GM12865 (cell line): ENCODE data around the gene ACTR1B.
"Not testable (repeated sequence)": the region's sequence is repeated elsewhere in the genome, so short reads cannot be mapped to it uniquely, and the experiment has no call there.

Source experiments
- DNase-seq: peaks from one replicate; pipeline ENCODE4 v3.0.0; 2010; ENCODE audit warnings: low read depth
- H3K4me3 ChIP-seq: 2 replicates; pipeline ENCODE4 v1.5.1; 2011; ENCODE audit warnings: mild to moderate bottlenecking, low read depth, low read length, control low read depth
- TF ChIP-seq, protein P1 (sequence below): IDR thresholded peaks from 2 replicates; pipeline ENCODE4 v1.5.1; 2011; ENCODE audit warnings: low read length, control low read depth, low read depth, inconsistent platforms; ENCODE audit not compliant: insufficient read depth; ENCODE audit errors: missing control alignments

ACTR1B gene

DNA sequence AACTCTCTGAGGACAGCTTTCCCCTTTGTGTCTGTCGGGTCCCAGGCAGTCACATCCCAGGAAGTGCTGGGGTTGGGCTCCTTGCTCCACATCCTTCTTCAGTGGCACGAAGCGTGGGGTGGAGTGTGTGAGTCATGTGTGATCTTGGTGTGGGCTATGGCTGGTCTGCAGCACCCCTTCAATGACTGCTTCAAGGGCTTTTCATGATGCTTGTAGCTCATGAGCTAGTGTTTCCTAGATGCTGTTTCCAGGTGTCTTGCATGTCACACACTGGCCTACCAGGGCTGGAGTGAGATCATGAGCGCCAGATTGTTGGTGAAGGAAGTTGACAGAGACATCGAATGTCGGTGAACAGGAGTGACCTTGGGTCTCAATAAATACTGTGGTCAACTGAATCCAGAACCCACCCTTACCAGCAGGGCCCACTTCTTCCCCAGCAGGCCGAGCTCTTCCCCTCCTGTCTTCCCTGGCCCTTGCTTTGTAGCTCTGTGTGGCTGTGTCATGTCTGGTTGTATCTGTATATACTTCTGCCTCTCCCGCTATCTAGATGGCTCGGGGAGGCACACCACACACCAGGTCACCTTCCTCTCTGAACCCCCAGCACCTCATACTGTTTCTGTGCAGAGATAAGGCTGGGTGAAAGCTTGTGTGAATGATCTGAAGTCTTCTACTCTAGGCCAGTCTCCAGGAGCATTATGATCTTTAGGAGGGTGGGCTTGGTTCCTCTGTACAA, 9.5 kb upstream of the ACTR1B start:
- no peak overlapping the region for H3K4me3 ChIP-seq
- TF ChIP-seq, protein P1, sequence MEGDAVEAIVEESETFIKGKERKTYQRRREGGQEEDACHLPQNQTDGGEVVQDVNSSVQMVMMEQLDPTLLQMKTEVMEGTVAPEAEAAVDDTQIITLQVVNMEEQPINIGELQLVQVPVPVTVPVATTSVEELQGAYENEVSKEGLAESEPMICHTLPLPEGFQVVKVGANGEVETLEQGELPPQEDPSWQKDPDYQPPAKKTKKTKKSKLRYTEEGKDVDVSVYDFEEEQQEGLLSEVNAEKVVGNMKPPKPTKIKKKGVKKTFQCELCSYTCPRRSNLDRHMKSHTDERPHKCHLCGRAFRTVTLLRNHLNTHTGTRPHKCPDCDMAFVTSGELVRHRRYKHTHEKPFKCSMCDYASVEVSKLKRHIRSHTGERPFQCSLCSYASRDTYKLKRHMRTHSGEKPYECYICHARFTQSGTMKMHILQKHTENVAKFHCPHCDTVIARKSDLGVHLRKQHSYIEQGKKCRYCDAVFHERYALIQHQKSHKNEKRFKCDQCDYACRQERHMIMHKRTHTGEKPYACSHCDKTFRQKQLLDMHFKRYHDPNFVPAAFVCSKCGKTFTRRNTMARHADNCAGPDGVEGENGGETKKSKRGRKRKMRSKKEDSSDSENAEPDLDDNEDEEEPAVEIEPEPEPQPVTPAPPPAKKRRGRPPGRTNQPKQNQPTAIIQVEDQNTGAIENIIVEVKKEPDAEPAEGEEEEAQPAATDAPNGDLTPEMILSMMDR: no peak

DNA sequence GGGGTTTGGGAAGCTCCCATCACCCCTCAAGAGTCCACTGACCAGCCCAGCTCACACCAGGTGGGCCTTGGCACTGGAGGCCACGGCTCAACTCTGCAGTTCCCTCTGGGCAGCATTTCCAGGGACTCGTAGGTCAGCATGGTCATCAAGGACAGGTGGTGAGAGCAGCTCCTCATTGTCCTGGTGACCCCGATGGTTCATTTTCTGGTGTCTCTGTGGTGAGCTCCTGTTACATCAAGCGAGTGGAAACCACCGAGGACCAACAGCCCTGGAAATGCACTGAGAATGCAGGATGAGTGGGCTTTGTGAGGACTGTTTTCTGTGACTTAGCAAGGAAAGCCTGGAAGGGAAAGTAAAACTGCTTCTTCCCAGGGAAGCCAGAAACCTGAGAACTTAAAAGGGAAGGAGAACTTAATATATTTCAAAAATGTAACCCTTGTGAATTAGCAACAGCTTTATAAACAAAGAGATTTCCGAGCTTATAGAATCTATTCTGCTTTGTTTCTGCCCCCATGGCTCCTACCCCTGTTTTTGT, 8.8 kb upstream of the ACTR1B start:
- H3K4me3 ChIP-seq, DNase-seq: not testable (repeated sequence)

More for the DNA sequence above, 9.5 kb upstream of the ACTR1B start:
- DNase-seq: no peak

DNA sequence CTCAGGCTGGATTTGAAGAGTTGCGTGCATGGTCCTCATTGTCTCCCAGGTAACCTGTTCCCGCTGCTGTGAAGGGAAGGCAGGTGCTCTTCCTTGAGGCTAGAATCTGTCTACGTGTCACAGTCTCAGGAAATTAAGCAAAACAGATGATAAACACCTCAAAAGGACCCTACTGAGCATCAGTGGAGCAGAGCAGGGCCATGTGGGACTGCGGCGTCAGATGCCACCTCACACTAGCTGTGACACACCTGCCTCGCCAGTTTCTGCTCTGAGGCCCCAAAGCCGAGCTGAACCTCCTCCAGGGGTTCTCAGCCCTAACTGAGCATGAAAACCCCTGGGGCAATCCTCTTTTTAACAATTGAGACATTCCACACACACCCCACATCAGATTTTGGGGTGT, 7.7 kb upstream of the ACTR1B start:
- TF ChIP-seq, protein P1: no peak
- no peak overlapping the region for H3K4me3 ChIP-seq
- no peak for DNase-seq

DNA sequence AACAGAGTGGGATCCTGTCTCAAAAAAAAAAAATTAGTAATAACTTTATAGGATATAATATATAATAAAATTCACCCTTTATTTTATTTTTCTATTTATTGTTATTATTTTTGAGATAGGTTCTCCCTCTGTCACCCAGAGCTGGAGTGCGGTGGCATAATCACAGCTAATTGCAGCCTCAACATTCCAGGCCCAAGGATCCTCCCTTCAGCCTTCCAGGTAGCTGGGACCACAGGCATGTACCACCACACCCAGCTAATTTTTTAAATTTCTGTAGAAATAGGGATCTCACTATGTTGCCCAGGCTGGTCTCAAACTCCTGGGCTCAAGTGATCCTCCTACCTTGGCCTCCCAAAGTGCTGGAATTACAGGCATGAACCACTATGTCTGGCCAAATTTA, 6.6 kb upstream of the ACTR1B start:
- DNase-seq: no peak
- H3K4me3 ChIP-seq: no peak overlapping the region
- TF ChIP-seq, protein P1: no peak

DNA sequence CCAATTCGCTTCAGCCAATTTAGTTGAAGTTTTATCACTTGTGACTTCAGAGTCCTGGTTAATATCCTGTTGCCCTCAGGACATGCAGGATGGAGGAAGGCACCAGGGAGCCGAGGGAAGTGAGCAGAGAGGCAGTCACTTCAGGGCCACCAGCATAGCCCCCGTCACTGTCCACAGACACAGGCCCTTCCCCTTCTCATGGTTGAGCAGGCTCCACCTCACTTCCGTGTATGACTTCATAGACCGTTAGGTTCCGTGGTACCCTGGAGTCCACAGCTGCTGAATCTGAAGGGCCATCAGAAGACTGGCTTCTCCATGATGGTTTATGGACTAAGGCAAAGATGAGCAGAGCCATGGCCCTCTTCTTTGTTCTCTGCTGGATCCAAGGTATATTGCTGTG, 5.6 kb upstream of the ACTR1B start, which contains the start of gene C2orf92:
Gene C2orf92 (plus strand): TSS at position 266 of the 400 bp plus-strand sequence. CDS start 76 bp downstream, at position 342.
- TF ChIP-seq, protein P1: no peak
- no peak within 1 kb of the TSS for H3K4me3 ChIP-seq
- DNase-seq: no peak

DNA sequence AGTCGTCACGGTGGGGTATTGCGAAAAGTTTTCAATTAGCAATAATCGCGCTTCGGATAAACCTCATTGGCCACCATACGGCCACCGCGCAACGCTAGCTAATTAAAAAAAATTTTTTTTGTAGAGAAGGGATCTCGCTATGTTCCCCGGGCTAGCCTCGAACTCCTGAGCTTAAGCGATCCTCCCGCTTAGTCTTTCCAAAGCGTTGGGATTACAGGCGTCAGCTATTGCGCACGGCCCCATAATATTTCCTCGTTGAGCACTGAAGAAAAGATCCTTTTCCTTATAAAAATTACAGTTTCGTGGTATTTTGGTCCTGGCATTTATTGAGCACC, 759 bp upstream of the ACTR1B start:
- TF ChIP-seq, protein P1: no peak
- DNase-seq: no peak
- peak overlapping the region; percentile 85 for H3K4me3 ChIP-seq

DNA sequence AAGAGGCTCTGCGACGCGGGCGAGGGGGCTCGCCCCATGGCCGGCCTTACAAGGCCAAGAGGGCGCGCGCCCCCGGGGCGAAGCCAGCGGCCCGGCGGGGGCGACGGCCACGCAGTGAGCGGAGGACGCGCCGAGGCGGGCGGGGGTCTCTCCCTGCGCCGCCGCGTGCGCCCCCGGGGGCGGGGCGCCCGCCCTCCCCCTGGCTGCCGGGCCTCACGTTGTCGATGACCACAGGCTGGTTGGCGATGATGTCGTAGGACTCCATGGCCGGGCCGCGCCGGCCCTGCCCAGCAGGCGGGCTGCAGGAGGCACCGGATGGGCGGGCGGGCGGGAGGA, 250 bp downstream of the ACTR1B start:
- DNase-seq: no peak
- TF ChIP-seq, protein P1: no peak

More for the DNA sequence above, 250 bp downstream of the ACTR1B start:
- peak overlapping the region; percentile 82 for H3K4me3 ChIP-seq
